ENCODE measurements around the gene CLCF1.

DNA sequence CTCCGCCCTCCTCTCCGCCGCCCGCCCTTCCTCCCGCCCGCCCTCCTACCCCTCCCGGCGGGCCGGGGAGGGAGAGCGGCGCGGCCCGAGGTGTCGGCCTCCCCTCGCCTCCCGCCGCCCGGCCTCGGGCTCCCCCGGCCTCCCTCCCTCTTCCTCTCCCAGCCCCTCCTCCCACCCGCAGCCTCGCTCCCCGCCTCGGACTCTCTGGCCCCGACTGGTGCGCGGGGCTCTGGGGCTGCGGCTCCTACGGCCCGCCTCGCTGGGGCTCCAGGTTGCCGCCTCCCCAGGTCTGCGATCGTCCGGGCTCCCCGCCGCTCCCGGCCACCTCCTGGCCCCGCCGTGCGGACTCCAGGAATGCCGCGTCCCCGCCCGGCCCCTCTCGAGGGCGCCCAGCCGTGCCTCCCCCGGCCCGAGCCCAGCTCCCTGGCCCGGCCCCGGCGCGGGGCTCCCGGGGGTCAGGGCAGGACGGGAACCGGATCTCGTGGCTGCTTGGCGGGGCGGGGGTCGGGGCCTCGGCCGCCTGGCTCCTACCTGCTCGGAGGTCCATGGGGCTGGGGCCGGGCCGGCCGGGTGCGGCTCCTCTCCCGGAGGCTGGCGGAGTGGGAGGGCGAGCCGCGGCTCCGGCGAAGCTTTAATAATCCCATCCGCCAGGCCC is at the start of gene CLCF1:
- TF ChIP-seq, protein P1, sequence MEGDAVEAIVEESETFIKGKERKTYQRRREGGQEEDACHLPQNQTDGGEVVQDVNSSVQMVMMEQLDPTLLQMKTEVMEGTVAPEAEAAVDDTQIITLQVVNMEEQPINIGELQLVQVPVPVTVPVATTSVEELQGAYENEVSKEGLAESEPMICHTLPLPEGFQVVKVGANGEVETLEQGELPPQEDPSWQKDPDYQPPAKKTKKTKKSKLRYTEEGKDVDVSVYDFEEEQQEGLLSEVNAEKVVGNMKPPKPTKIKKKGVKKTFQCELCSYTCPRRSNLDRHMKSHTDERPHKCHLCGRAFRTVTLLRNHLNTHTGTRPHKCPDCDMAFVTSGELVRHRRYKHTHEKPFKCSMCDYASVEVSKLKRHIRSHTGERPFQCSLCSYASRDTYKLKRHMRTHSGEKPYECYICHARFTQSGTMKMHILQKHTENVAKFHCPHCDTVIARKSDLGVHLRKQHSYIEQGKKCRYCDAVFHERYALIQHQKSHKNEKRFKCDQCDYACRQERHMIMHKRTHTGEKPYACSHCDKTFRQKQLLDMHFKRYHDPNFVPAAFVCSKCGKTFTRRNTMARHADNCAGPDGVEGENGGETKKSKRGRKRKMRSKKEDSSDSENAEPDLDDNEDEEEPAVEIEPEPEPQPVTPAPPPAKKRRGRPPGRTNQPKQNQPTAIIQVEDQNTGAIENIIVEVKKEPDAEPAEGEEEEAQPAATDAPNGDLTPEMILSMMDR (IDR thresholded peaks at IDR 0.05; ENCODE audit: low read length) = no peak
- TF ChIP-seq EZH2 (IDR thresholded peaks at IDR 0.05; ENCODE audit: borderline replicate concordance, low read length) = no peak

Data from OCI-LY1 (cell line).